H9 (cell line): Measurements from ENCODE around the gene ATF6. TPM values are rescaled to one million over a fixed set of nuclear protein-coding genes. Genes with fewer than 3 reads are reported as not detected.
"Not testable (repeated sequence)": the region's sequence is repeated elsewhere in the genome, so short reads cannot be mapped to it uniquely, and the experiment has no call there.

Experiments
- DNase-seq: peaks from one replicate; pipeline ENCODE4 v3.0.0-alpha.2; 2017
- H2AFZ ChIP-seq: one replicate; pipeline ENCODE4 v1.6.1; 2013; ENCODE audit warnings: mild to moderate bottlenecking, low read length, control low read depth, moderate library complexity
- H2AK5ac ChIP-seq: 2 replicates; pipeline ENCODE4 v1.6.1; 2013; ENCODE audit warnings: low read length, control low read depth, mixed read lengths; ENCODE audit not compliant: insufficient read length
- H2BK120ac ChIP-seq: one replicate; pipeline ENCODE4 v1.6.1; 2013; ENCODE audit warnings: low read depth, mild to moderate bottlenecking, low read length, control low read depth, inconsistent platforms; ENCODE audit not compliant: poor library complexity, severe bottlenecking
- H2BK12ac ChIP-seq: 2 replicates; pipeline ENCODE4 v1.6.1; 2013; ENCODE audit warnings: low read length, control low read depth, mixed read lengths, low read depth; ENCODE audit not compliant: insufficient read length
- H2BK15ac ChIP-seq: 2 replicates; pipeline ENCODE4 v1.6.1; 2013; ENCODE audit warnings: low read depth, low read length, control low read depth
- H2BK20ac ChIP-seq: one replicate; pipeline ENCODE4 v1.6.1; 2013; ENCODE audit warnings: low read depth, mild to moderate bottlenecking, low read length, control low read depth, inconsistent platforms; ENCODE audit not compliant: poor library complexity, severe bottlenecking
- H2BK5ac ChIP-seq: 2 replicates; pipeline ENCODE4 v1.6.1; 2013; ENCODE audit warnings: low read length, control low read depth, mixed read lengths; ENCODE audit not compliant: insufficient read length
- H3K14ac ChIP-seq: 2 replicates; pipeline ENCODE4 v1.6.1; 2013; ENCODE audit warnings: low read length, control low read depth; ENCODE audit not compliant: insufficient read depth
- H3K18ac ChIP-seq: 2 replicates; pipeline ENCODE4 v1.6.1; 2013; ENCODE audit warnings: low read depth, mild to moderate bottlenecking, mixed read lengths, low read length, control low read depth; ENCODE audit not compliant: insufficient read length
- H3K23ac ChIP-seq: 2 replicates; pipeline ENCODE4 v1.6.1; 2013; ENCODE audit warnings: low read length, control low read depth, mixed read lengths, low read depth; ENCODE audit not compliant: insufficient read length
- H3K23me2 ChIP-seq: 2 replicates; pipeline ENCODE4 v1.6.1; 2013; ENCODE audit warnings: low read depth, mild to moderate bottlenecking, mixed read lengths, low read length, control low read depth; ENCODE audit not compliant: insufficient read length, poor library complexity, severe bottlenecking
- H3K27ac ChIP-seq: 2 replicates; pipeline ENCODE4 v1.5.1; 2013; ENCODE audit warnings: low read length, control low read depth, mixed read lengths, low read depth; ENCODE audit not compliant: insufficient read length
- H3K27me3 ChIP-seq: 2 replicates; pipeline ENCODE4 v1.6.1; 2013; ENCODE audit warnings: low read length, control low read depth, inconsistent platforms; ENCODE audit not compliant: insufficient read depth
- H3K4ac ChIP-seq: 2 replicates; pipeline ENCODE4 v1.6.1; 2013; ENCODE audit warnings: low read depth, mild to moderate bottlenecking, control low read depth, inconsistent platforms, low read length, moderate library complexity
- H3K4me1 ChIP-seq: 2 replicates; pipeline ENCODE4 v1.6.1; 2013; ENCODE audit warnings: low read length, control low read depth, inconsistent platforms; ENCODE audit not compliant: insufficient read depth
- H3K4me2 ChIP-seq: 2 replicates; pipeline ENCODE4 v1.6.1; 2013; ENCODE audit warnings: low read length, control low read depth, mixed read lengths; ENCODE audit not compliant: insufficient read length, insufficient read depth
- H3K56ac ChIP-seq: 2 replicates; pipeline ENCODE4 v1.6.1; 2013; ENCODE audit warnings: low read depth, mild to moderate bottlenecking, mixed read lengths, low read length, control low read depth; ENCODE audit not compliant: insufficient read length
- H3K79me1 ChIP-seq: 2 replicates; pipeline ENCODE4 v1.6.1; 2013; ENCODE audit warnings: low read depth, mild to moderate bottlenecking, moderate library complexity, low read length, control low read depth, inconsistent platforms; ENCODE audit not compliant: insufficient read depth, poor library complexity, severe bottlenecking
- H3K79me2 ChIP-seq: 2 replicates; pipeline ENCODE4 v1.6.1; 2013; ENCODE audit warnings: low read length, control low read depth, inconsistent platforms; ENCODE audit not compliant: insufficient read depth
- H3K9ac ChIP-seq: 2 replicates; pipeline ENCODE4 v1.6.1; 2013; ENCODE audit warnings: low read length, control low read depth, mixed read lengths; ENCODE audit not compliant: insufficient read length; ENCODE audit errors: extremely low read depth
- H3K9me3 ChIP-seq: one replicate; pipeline ENCODE4 v1.6.1; 2013; ENCODE audit warnings: low read depth, low read length, inconsistent platforms; ENCODE audit not compliant: control insufficient read depth
- H3T11ph ChIP-seq: one replicate; pipeline ENCODE4 v1.6.1; 2013; ENCODE audit warnings: mild to moderate bottlenecking, low read length, control low read depth, inconsistent platforms
- H4K20me1 ChIP-seq: one replicate; pipeline ENCODE4 v1.6.1; 2013; ENCODE audit not compliant: control insufficient read depth, insufficient read length, insufficient read depth
- H4K5ac ChIP-seq: 2 replicates; pipeline ENCODE4 v1.6.1; 2013; ENCODE audit warnings: low read depth, mild to moderate bottlenecking, mixed read lengths, low read length, control low read depth; ENCODE audit not compliant: insufficient read length
- H4K8ac ChIP-seq: replicated peaks from 2 replicates; pipeline ENCODE4 v1.6.1; 2013; ENCODE audit warnings: low read length, control low read depth, mixed read lengths, low read depth; ENCODE audit not compliant: insufficient read length
- H4K91ac ChIP-seq: 2 replicates; pipeline ENCODE4 v1.6.1; 2013; ENCODE audit warnings: low read depth, mild to moderate bottlenecking, moderate library complexity, mixed read lengths, low read length, control low read depth; ENCODE audit not compliant: insufficient read length
- H3K27ac Mint-ChIP-seq, 3 experiments: 2 replicates in 2 of 3; 3 replicates in 1 of 3; pipeline ENCODE4 v1.8.0; 2020 to 2021; ENCODE audit warnings: mixed read lengths in 3 of 3, mild to moderate bottlenecking in 1 of 3, moderate library complexity in 1 of 3
- H3K27me3 Mint-ChIP-seq: 2 replicates; pipeline ENCODE4 v1.8.0; 2021; ENCODE audit warnings: low read depth, mild to moderate bottlenecking, moderate library complexity, mixed read lengths
- H3K36me3 Mint-ChIP-seq, 3 experiments: 2 replicates in 2 of 3; 3 replicates in 1 of 3; pipeline ENCODE4 v1.8.0; 2020 to 2021; ENCODE audit warnings: low read depth in 3 of 3, mixed read lengths in 3 of 3; ENCODE audit not compliant: insufficient read depth in 1 of 3
- H3K4me1 Mint-ChIP-seq, 2 experiments: 2 replicates each; pipeline ENCODE4 v1.8.0; 2020; ENCODE audit warnings: mixed read lengths in 2 of 2
- H3K4me3 Mint-ChIP-seq, 2 experiments: 2 replicates in 1 of 2; 3 replicates in 1 of 2; pipeline ENCODE4 v1.8.0; 2020 to 2021; ENCODE audit warnings: mild to moderate bottlenecking in 2 of 2, mixed read lengths in 2 of 2, moderate library complexity in 1 of 2
- H3K9me3 Mint-ChIP-seq, 2 experiments: 2 replicates in 1 of 2; 3 replicates in 1 of 2; pipeline ENCODE4 v1.8.0; 2020; ENCODE audit warnings: mild to moderate bottlenecking in 2 of 2, mixed read lengths in 2 of 2, moderate library complexity in 1 of 2
- CTCF ChIP-seq: fragments of 200-600 bp; sonication (generic); conservative IDR thresholded peaks from 3 replicates; pipeline ENCODE4 v1.8.0; 2021; ENCODE audit warnings: antibody characterized with exemption, mild to moderate bottlenecking
- WGBS: extraction: QIAGEN DNeasy Blood & Tissue Kit; methylation state at CpG from one replicate; pipeline ENCODE4 v1.1.7; 2013; ENCODE audit warnings: missing lambda C conversion rate, low lambda C conversion rate, mixed read lengths; ENCODE audit not compliant: insufficient read length; ENCODE audit errors: extremely low coverage; 5-methylcytosine and 5-hydroxymethylcytosine counted together
- total RNA-seq: library from RNA; stranded (reverse); gene quantifications from 2 replicates; pipeline ENCODE4 v1.2.1, GENCODE V29; 2021

Gene ATF6
- total RNA-seq, 1 experiment from 2014 or later = 11.2 TPM

- Histone ChIP-seq H2BK12ac (no peak overlapping the region), H2BK15ac (no peak overlapping the region), H3K14ac (no peak overlapping the region), H3K27me3 (no peaks in the 10 kb centered on the region), H4K8ac (no peak overlapping the region), H2AFZ (no peak overlapping the region), H3K4me2 (no peak overlapping the region), H3K9ac (no peak overlapping the region), H2BK5ac (no peak overlapping the region), H4K5ac (no peak overlapping the region), H3K4me1 (no peaks in the 10 kb centered on the region; the same call in 1 of the 2 replicates), H2AK5ac (no peak overlapping the region), H3K79me2 (no peaks in the 10 kb centered on the region; the same call in 1 of the 2 replicates), H2BK120ac (no peak overlapping the region), H3K23ac (no peak overlapping the region), H4K20me1 (no peaks in the 10 kb centered on the region), H3T11ph (no peak overlapping the region), H3K4ac (no peak overlapping the region), H3K27ac (no peak overlapping the region), H2BK20ac (no peak overlapping the region), H3K79me1 (no peaks in the 10 kb centered on the region), H4K91ac (no peak overlapping the region), H3K23me2 (peaks cover 8% of the 10 kb centered on the region), H3K18ac (no peak overlapping the region), H3K9me3 (no peaks in the 10 kb centered on the region), H3K56ac (no peak overlapping the region)
- no peak overlapping the region for H3K27ac Mint-ChIP-seq
- no peaks in the 10 kb centered on the region for H3K36me3 Mint-ChIP-seq
- TF ChIP-seq CTCF = no peak
- peaks cover 3% of the 10 kb centered on the region for H3K27me3 Mint-ChIP-seq
- DNase-seq = no peak
- H3K9me3 Mint-ChIP-seq = no peaks in the 10 kb centered on the region; a peak in 1 of 5 replicates
- peaks cover 8 to 11% of the 10 kb centered on the region in 2 experiments; a peak in 3 of 4 replicates for H3K4me1 Mint-ChIP-seq
- no peak overlapping the region for H3K4me3 Mint-ChIP-seq
Measured at GRCh38 chr1:161768986-161769672, 3.0 kb downstream of the ATF6 start.

GRCh38 chr1:161769673-161770045 lies 3.5 kb downstream of the ATF6 start:
- H4K91ac ChIP-seq, H3K9me3 ChIP-seq, H3K23ac ChIP-seq, DNase-seq, H3K4ac ChIP-seq, H3K27ac ChIP-seq, H3K9me3 Mint-ChIP-seq, H3T11ph ChIP-seq, H3K27ac Mint-ChIP-seq, H4K5ac ChIP-seq, H3K79me2 ChIP-seq, H2BK120ac ChIP-seq, H3K79me1 ChIP-seq, H3K27me3 ChIP-seq, H3K4me1 ChIP-seq, H4K8ac ChIP-seq, H3K9ac ChIP-seq, H3K56ac ChIP-seq, H4K20me1 ChIP-seq, H2BK20ac ChIP-seq, H2BK5ac ChIP-seq, H2BK12ac ChIP-seq, H3K18ac ChIP-seq, H2BK15ac ChIP-seq, H2AFZ ChIP-seq, H3K36me3 Mint-ChIP-seq, H3K27me3 Mint-ChIP-seq, H3K4me3 Mint-ChIP-seq, H3K23me2 ChIP-seq, H3K4me2 ChIP-seq, H3K14ac ChIP-seq, H2AK5ac ChIP-seq: not testable (repeated sequence)
- no CpG with 5 or more reads among the region's 5 CpGs for WGBS
- H3K4me1 Mint-ChIP-seq = peaks cover 8 to 11% of the 10 kb centered on the region in 2 experiments; a peak in 3 of 4 replicates
